Vagina (tissue), 2 donors: ENCODE measurements around the gene ATG2B. TPM values are rescaled to one million over a fixed set of nuclear protein-coding genes. Genes with fewer than 3 reads are reported as not detected.

ENCODE experiments used
- DNase-seq, 2 donors: peaks; one replicate each; pipeline ENCODE4 v3.0.0-alpha.2; 2017; ENCODE audit errors: extremely low spot score in 2 of 2
- H3K27ac ChIP-seq: fragments of 200-600 bp; sonication (generic); one replicate; pipeline ENCODE4 v1.5.1; 2019
- H3K27me3 ChIP-seq: fragments of 200-600 bp; sonication (generic); one replicate; pipeline ENCODE4 v1.5.1; 2019
- H3K36me3 ChIP-seq, 2 donors: fragments of 200-600 bp; sonication (generic); one replicate each; pipeline ENCODE4 v1.5.1; 2017 to 2019
- H3K4me1 ChIP-seq: fragments of 200-600 bp; sonication (generic); one replicate; pipeline ENCODE4 v1.5.1; 2019
- H3K4me3 ChIP-seq, 2 donors: fragments of 200-600 bp; sonication (generic); 1 replicate in 1 of 2; 2 replicates in 1 of 2; pipeline ENCODE4 v1.5.1; 2016 to 2019
- H3K9me3 ChIP-seq: fragments of 200-600 bp; sonication (generic); one replicate; pipeline ENCODE4 v1.5.1; 2019
- POLR2A ChIP-seq, 2 donors: fragments of 450-650 bp; IDR thresholded peaks; one replicate each; pipeline ENCODE4 v1.6.1; 2017; ENCODE audit warnings: antibody characterized with exemption in 2 of 2, mild to moderate bottlenecking in 2 of 2, moderate library complexity in 2 of 2
- POLR2AphosphoS5 ChIP-seq, 2 donors: sonication (generic); formaldehyde crosslinking; IDR thresholded peaks; one replicate each; pipeline ENCODE4 v1.9.0; 2017; ENCODE audit warnings: antibody characterized with exemption in 2 of 2, mild to moderate bottlenecking in 2 of 2, low read depth in 1 of 2; ENCODE audit not compliant: insufficient read depth in 1 of 2
- intact Hi-C: fragments of 100-400 bp; cut with DNase I; formaldehyde crosslinking; loops from one replicate; pipeline ENCODE4 v1.15.1; 2023
- total RNA-seq: library from RNA; depleted of rRNA; stranded (reverse); fragments of >200 nt; gene quantifications from one replicate; pipeline ENCODE4 v1.2.3, GENCODE V29; 2016
- TF ChIP-seq, protein P1 (sequence below), 3 experiments: fragments of 450-650 bp in 2 of 3; fragments of 200-600 bp in 1 of 3; sonication (generic) in 1 of 3; IDR thresholded peaks; one replicate each; pipeline ENCODE4 v1.5.1; 2017 to 2019; ENCODE audit warnings: antibody characterized with exemption in 3 of 3, mild to moderate bottlenecking in 2 of 3, moderate library complexity in 2 of 3

Gene ATG2B
- total RNA-seq, 1 donor from 2014 or later: 32.2 TPM

DNA sequence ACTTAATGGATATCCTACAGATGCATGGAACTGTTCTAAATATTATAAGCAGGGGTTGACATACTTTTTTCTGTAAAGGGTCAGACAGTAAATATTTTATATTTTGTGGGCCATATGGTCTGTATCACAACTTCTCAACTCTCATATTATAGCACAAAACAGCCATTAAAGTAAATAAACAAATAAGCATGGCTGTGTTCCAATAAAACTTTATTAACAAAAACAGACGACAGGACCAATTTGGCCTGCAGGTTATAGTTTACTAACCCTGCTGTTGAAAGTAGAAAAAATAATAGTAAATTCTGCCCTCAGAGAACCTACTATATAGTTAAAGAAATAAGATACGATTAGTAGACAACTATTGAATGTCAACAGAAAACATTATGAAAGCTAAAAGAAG, 17.5 kb downstream of the ATG2B start:
- no peak for DNase-seq
- TF ChIP-seq POLR2AphosphoS5 (IDR thresholded peaks at IDR 0.05; ENCODE audit: insufficient read depth in 1 of 2, low read depth in 1 of 2) (no peak), POLR2A (IDR thresholded peaks at IDR 0.05) (no peak)
- TF ChIP-seq, protein P1, sequence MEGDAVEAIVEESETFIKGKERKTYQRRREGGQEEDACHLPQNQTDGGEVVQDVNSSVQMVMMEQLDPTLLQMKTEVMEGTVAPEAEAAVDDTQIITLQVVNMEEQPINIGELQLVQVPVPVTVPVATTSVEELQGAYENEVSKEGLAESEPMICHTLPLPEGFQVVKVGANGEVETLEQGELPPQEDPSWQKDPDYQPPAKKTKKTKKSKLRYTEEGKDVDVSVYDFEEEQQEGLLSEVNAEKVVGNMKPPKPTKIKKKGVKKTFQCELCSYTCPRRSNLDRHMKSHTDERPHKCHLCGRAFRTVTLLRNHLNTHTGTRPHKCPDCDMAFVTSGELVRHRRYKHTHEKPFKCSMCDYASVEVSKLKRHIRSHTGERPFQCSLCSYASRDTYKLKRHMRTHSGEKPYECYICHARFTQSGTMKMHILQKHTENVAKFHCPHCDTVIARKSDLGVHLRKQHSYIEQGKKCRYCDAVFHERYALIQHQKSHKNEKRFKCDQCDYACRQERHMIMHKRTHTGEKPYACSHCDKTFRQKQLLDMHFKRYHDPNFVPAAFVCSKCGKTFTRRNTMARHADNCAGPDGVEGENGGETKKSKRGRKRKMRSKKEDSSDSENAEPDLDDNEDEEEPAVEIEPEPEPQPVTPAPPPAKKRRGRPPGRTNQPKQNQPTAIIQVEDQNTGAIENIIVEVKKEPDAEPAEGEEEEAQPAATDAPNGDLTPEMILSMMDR (IDR thresholded peaks at IDR 0.05): no peak
- no peaks in the 10 kb centered on the region for H3K9me3 ChIP-seq
- intact Hi-C loops: no loop called here
- peaks cover 0 to 5% of the 10 kb centered on the region in 2 donors for H3K36me3 ChIP-seq
- H3K27ac ChIP-seq: no peak overlapping the region
- H3K4me3 ChIP-seq: no peak overlapping the region
- no peaks in the 10 kb centered on the region for H3K27me3 ChIP-seq
- peaks cover 8% of the 10 kb centered on the region for H3K4me1 ChIP-seq

DNA sequence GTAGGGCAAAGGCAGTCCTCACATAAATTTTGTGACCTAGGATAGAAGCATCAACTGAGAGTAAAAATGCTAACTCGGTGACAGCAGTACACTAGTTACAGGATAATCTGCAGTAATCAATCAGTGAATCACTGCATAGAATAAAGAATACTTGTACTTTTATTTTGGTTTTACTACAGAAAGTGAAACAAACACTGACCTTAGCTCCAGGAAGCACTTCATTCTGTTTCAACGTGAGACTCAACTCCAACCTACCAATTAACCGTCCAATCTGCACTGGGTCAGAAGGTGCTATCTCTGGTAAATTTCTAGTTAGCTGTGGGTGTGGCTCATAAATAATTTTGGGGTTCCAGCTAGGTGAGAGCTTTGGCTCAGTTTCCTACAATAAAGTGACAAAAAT, 21.8 kb downstream of the ATG2B start:
- peaks cover 0 to 28% of the 10 kb centered on the region in 2 donors for H3K36me3 ChIP-seq
- H3K4me3 ChIP-seq: no peak overlapping the region
- H3K27ac ChIP-seq: no peak overlapping the region
- no peak for DNase-seq
- intact Hi-C loops: no loop called here
- H3K27me3 ChIP-seq: no peaks in the 10 kb centered on the region
- no peaks in the 10 kb centered on the region for H3K9me3 ChIP-seq
- no peaks in the 10 kb centered on the region for H3K4me1 ChIP-seq
- TF ChIP-seq POLR2A (IDR thresholded peaks at IDR 0.05) (no peak), POLR2AphosphoS5 (IDR thresholded peaks at IDR 0.05; ENCODE audit: insufficient read depth in 1 of 2, low read depth in 1 of 2) (no peak)
- TF ChIP-seq, protein P1 (IDR thresholded peaks at IDR 0.05): no peak

DNA sequence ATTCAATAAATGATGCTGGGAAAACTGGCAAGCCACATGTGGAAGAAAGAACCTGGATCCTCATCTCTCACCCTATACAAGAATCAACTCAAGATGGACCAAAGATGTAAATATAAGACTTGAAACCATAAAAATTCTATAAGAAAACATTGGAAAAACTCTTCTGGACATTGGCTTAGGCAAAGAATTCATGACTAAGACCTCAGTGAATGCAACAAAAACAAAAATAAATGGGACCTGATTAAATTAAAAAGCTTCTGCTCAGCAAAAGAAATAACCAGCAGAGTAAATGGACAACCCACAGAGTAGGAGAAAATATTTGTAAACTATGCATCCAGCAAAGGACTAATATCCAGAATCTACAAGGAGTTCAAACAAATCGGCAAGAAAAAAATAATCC, 24.6 kb downstream of the ATG2B start:
- H3K36me3 ChIP-seq: peaks cover 0 to 35% of the 10 kb centered on the region in 2 donors
- H3K4me1 ChIP-seq: no peaks in the 10 kb centered on the region
- intact Hi-C loops: no loop called here
- no peaks in the 10 kb centered on the region for H3K9me3 ChIP-seq
- no peak for DNase-seq
- H3K4me3 ChIP-seq: no peak overlapping the region
- H3K27me3 ChIP-seq: no peaks in the 10 kb centered on the region
- TF ChIP-seq, protein P1 (IDR thresholded peaks at IDR 0.05): no peak
- TF ChIP-seq POLR2A (IDR thresholded peaks at IDR 0.05) (no peak), POLR2AphosphoS5 (IDR thresholded peaks at IDR 0.05; ENCODE audit: insufficient read depth in 1 of 2, low read depth in 1 of 2) (no peak)
- H3K27ac ChIP-seq: no peak overlapping the region

DNA sequence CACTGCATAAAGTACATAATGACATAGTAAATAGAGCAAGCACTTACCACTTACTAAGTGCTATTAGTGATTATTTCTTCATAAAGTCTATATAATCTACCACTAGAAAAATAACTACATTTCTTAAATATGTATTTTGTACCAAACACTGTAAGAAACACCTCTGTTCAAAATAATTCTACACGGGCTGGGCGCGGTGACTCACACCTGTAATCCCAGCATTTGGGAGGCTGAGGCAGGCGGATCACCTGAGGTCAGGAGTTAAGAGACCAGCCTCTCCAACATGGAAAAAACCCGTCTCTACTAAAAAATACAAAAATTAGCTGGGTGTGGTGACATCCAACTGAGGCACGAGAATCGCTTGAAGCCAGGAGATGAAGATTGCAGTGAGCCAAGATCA, 38.9 kb downstream of the ATG2B start:
- peaks cover 0 to 55% of the 10 kb centered on the region in 2 donors for H3K36me3 ChIP-seq
- no peaks in the 10 kb centered on the region for H3K4me1 ChIP-seq
- DNase-seq: no peak
- TF ChIP-seq POLR2A (IDR thresholded peaks at IDR 0.05): no peak
- TF ChIP-seq POLR2AphosphoS5 (IDR thresholded peaks at IDR 0.05; ENCODE audit: insufficient read depth in 1 of 2, low read depth in 1 of 2): no peak
- TF ChIP-seq, protein P1 (IDR thresholded peaks at IDR 0.05): no peak
- no peaks in the 10 kb centered on the region for H3K9me3 ChIP-seq
- intact Hi-C loops: no loop called here
- no peaks in the 10 kb centered on the region for H3K27me3 ChIP-seq
- no peak overlapping the region for H3K4me3 ChIP-seq
- H3K27ac ChIP-seq: no peak overlapping the region

DNA sequence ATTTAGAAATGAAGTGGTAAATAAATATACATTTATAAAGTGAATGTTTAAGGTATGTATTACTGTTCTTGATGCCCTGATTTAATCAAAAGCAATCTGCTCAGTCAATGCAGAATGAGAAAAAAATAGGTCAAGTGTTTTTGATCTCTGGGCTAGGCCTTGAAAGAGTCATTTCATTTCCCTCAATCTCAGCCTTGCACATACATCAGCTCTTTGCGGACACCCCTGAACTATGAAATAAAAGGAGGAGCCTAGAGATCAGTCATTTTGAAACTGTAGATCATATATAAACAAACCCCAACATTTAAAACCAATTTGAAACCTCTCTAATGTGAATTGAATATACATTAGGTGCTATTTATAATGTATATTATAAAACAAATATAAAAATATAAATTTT, 42.5 kb downstream of the ATG2B start:
- TF ChIP-seq, protein P1 (IDR thresholded peaks at IDR 0.05): no peak
- no peak for TF ChIP-seq POLR2A (IDR thresholded peaks at IDR 0.05)
- no peak for TF ChIP-seq POLR2AphosphoS5 (IDR thresholded peaks at IDR 0.05; ENCODE audit: insufficient read depth in 1 of 2, low read depth in 1 of 2)
- intact Hi-C loops: no loop called here
- H3K4me3 ChIP-seq: no peak overlapping the region
- peaks cover 6 to 66% of the 10 kb centered on the region in 2 donors for H3K36me3 ChIP-seq
- no peaks in the 10 kb centered on the region for H3K27me3 ChIP-seq
- H3K4me1 ChIP-seq: no peaks in the 10 kb centered on the region
- no peak overlapping the region for H3K27ac ChIP-seq
- DNase-seq: no peak
- no peaks in the 10 kb centered on the region for H3K9me3 ChIP-seq
